ENCODE measurements around the gene FBRSL1. TPM values are rescaled to one million over a fixed set of nuclear protein-coding genes. Genes with fewer than 3 reads are reported as not detected.
"Not testable (repeated sequence)": the region's sequence is repeated elsewhere in the genome, so short reads cannot be mapped to it uniquely, and the experiment has no call there.

Gene FBRSL1
- polyA plus RNA-seq (2013, experiment 1 of 2; ENCODE audit: insufficient read length) = 35.3 TPM
- polyA plus RNA-seq (2013, experiment 2 of 2; ENCODE audit: insufficient read length) = 28.8 TPM

GRCh38 chr12:132489602-132490266 is at the start of gene FBRSL1:
Gene FBRSL1, plus strand, starts transcription at chr12:132490151.
- DNase-seq = peak; percentile 87

GRCh38 chr12:132440420-132440819 is 49.5 kb upstream of the FBRSL1 start:
- DNase-seq = not testable (repeated sequence)

GRCh38 chr12:132441871-132442863 is 47.8 kb upstream of the FBRSL1 start:
- DNase-seq = no peak

- no peak for DNase-seq
These were observed 46.9 kb upstream of the FBRSL1 start for GRCh38 chr12:132443091-132443490.

- DNase-seq = no peak
These were observed 45.7 kb upstream of the FBRSL1 start for GRCh38 chr12:132444283-132444682.

GRCh38 chr12:132444957-132445883 is 44.7 kb upstream of the FBRSL1 start:
- no peak for DNase-seq

GRCh38 chr12:132445884-132446632 is 43.9 kb upstream of the FBRSL1 start:
- DNase-seq = peak; percentile 70

- no peak for DNase-seq
These were observed 43.2 kb upstream of the FBRSL1 start for GRCh38 chr12:132446633-132447326.

- DNase-seq = no peak
These were observed 42.6 kb upstream of the FBRSL1 start for GRCh38 chr12:132447327-132447720.

GRCh38 chr12:132447731-132448462 is 42.1 kb upstream of the FBRSL1 start:
- DNase-seq = no peak

- no peak for DNase-seq
These were observed 41.5 kb upstream of the FBRSL1 start for GRCh38 chr12:132448463-132448820.

GRCh38 chr12:132449565-132450417 is 40.2 kb upstream of the FBRSL1 start:
- no peak for DNase-seq

- peak; percentile 30 for DNase-seq
These were observed 39.4 kb upstream of the FBRSL1 start for GRCh38 chr12:132450418-132451171.

GRCh38 chr12:132451172-132451835 is 38.6 kb upstream of the FBRSL1 start:
- DNase-seq = no peak

- no peak for DNase-seq
These were observed 38.1 kb upstream of the FBRSL1 start for GRCh38 chr12:132451836-132452195.

- DNase-seq = no peak
These were observed 37.2 kb upstream of the FBRSL1 start for GRCh38 chr12:132452596-132453350.
